Astrocyte (in vitro differentiated cells and primary cell): ENCODE results near the gene DNAH2. TPM values are rescaled to one million over a fixed set of nuclear protein-coding genes. Genes with fewer than 3 reads are reported as not detected.

ENCODE experiments used
- DNase-seq: peaks from one replicate; pipeline ENCODE4 v3.0.0-alpha.2; 2010; ENCODE audit warnings: low read depth
- FAIRE-seq: peaks from 2 replicates; lab custom pipeline; 2011; peaks lifted over from hg19 to GRCh38; lab: Jason Lieb, UNC
- H2AFZ ChIP-seq: 2 replicates; pipeline ENCODE4 v1.6.0; 2012; ENCODE audit warnings: low read depth, low read length, inconsistent platforms
- H3K27ac ChIP-seq: 2 replicates; pipeline ENCODE4 v1.5.1; 2011; ENCODE audit warnings: low read depth, low read length, inconsistent platforms
- H3K27me3 ChIP-seq: 2 replicates; pipeline ENCODE4 v1.6.0; 2011; ENCODE audit warnings: low read length, inconsistent platforms; ENCODE audit not compliant: insufficient read depth
- H3K36me3 ChIP-seq: 2 replicates; pipeline ENCODE4 v1.5.1; 2011; ENCODE audit warnings: low read length, inconsistent platforms; ENCODE audit not compliant: insufficient read depth
- H3K4me1 ChIP-seq: 2 replicates; pipeline ENCODE4 v1.5.1; 2011; ENCODE audit warnings: low read length, inconsistent platforms; ENCODE audit not compliant: insufficient read depth
- H3K4me2 ChIP-seq: 2 replicates; pipeline ENCODE4 v1.6.0; 2012; ENCODE audit warnings: low read length, inconsistent platforms
- H3K4me3 ChIP-seq: 2 replicates; pipeline ENCODE4 v1.5.1; 2011; ENCODE audit warnings: low read depth, mild to moderate bottlenecking, low read length, inconsistent platforms; ENCODE audit not compliant: insufficient read depth
- H3K79me2 ChIP-seq: 2 replicates; pipeline ENCODE4 v1.6.0; 2012; ENCODE audit warnings: mild to moderate bottlenecking, low read length, inconsistent platforms; ENCODE audit not compliant: insufficient read depth
- H3K9ac ChIP-seq: 2 replicates; pipeline ENCODE4 v1.6.0; 2012; ENCODE audit warnings: mild to moderate bottlenecking, low read length, inconsistent platforms
- H3K9me3 ChIP-seq: 2 replicates; pipeline ENCODE4 v1.5.1; 2012; ENCODE audit warnings: low read depth, mild to moderate bottlenecking, low read length, inconsistent platforms; ENCODE audit not compliant: insufficient read depth
- H4K20me1 ChIP-seq: 2 replicates; pipeline ENCODE4 v1.6.0; 2012; ENCODE audit warnings: low read length, inconsistent platforms; ENCODE audit not compliant: insufficient read depth
- H3K27ac Mint-ChIP-seq: one replicate; pipeline ENCODE4 v1.8.0; 2021; ENCODE audit warnings: mild to moderate bottlenecking, mixed read lengths; ENCODE audit not compliant: unreplicated experiment
- H3K27me3 Mint-ChIP-seq: one replicate; pipeline ENCODE4 v1.8.0; 2021; ENCODE audit warnings: low read depth, mixed read lengths; ENCODE audit not compliant: unreplicated experiment
- H3K36me3 Mint-ChIP-seq: one replicate; pipeline ENCODE4 v1.8.0; 2021; ENCODE audit warnings: low read depth, mixed read lengths; ENCODE audit not compliant: unreplicated experiment
- H3K4me1 Mint-ChIP-seq: one replicate; pipeline ENCODE4 v1.8.0; 2021; ENCODE audit warnings: low read depth, mixed read lengths; ENCODE audit not compliant: unreplicated experiment
- H3K4me3 Mint-ChIP-seq: one replicate; pipeline ENCODE4 v1.8.0; 2021; ENCODE audit warnings: mild to moderate bottlenecking, moderate library complexity, mixed read lengths; ENCODE audit not compliant: unreplicated experiment
- H3K9me3 Mint-ChIP-seq: one replicate; pipeline ENCODE4 v1.8.0; 2021; ENCODE audit warnings: mild to moderate bottlenecking, mixed read lengths; ENCODE audit not compliant: unreplicated experiment
- CTCF ChIP-seq: IDR thresholded peaks from 2 replicates; pipeline ENCODE4 v1.5.1; 2011; ENCODE audit warnings: low read depth, mild to moderate bottlenecking, inconsistent platforms, low read length, moderate library complexity; ENCODE audit not compliant: insufficient read depth
- EZH2 ChIP-seq: IDR thresholded peaks from 2 replicates; pipeline ENCODE4 v1.6.1; 2012; ENCODE audit warnings: mild to moderate bottlenecking, low read length, inconsistent platforms; ENCODE audit not compliant: insufficient read depth
- total RNA-seq: library from RNA; stranded (reverse); gene quantifications from 2 replicates; pipeline ENCODE4 v1.2.1, GENCODE V29; 2021

DNAH2 gene
- total RNA-seq, 1 donor from 2014 or later: 0.11 TPM

- Histone ChIP-seq H3K4me3 (peak overlapping the region; percentile 77), H3K9me3 (no peaks in the 10 kb centered on the region), H3K9ac (peak overlapping the region; percentile 94), H4K20me1 (peaks cover 31% of the 10 kb centered on the region), H3K4me2 (peak overlapping the region; percentile 100), H3K36me3 (no peaks in the 10 kb centered on the region), H3K4me1 (peaks cover 58% of the 10 kb centered on the region), H3K27me3 (no peaks in the 10 kb centered on the region), H3K27ac (peak overlapping the region; percentile 9), H3K79me2 (peaks cover 25% of the 10 kb centered on the region), H2AFZ (no peak overlapping the region)
- Mint-ChIP-seq H3K27me3 (peaks cover 7% of the 10 kb centered on the region), H3K4me1 (peaks cover 42% of the 10 kb centered on the region), H3K36me3 (peaks cover 4% of the 10 kb centered on the region), H3K9me3 (no peaks in the 10 kb centered on the region), H3K4me3 (peak overlapping the region; percentile 95), H3K27ac (peak overlapping the region; percentile 89)
- DNase-seq (no peak), FAIRE-seq (no peak)
- TF ChIP-seq EZH2 (no peak), CTCF (no peak)
Measured at GRCh38 chr17:7837408-7838088, 120.0 kb downstream of the DNAH2 start.

- Mint-ChIP-seq H3K4me1 (peaks cover 42% of the 10 kb centered on the region), H3K27me3 (no peaks in the 10 kb centered on the region), H3K36me3 (peaks cover 4% of the 10 kb centered on the region), H3K4me3 (peak overlapping the region; percentile 95), H3K27ac (peak overlapping the region; percentile 100), H3K9me3 (no peaks in the 10 kb centered on the region)
- Histone ChIP-seq H2AFZ (no peak overlapping the region), H3K79me2 (peaks cover 28% of the 10 kb centered on the region), H3K27me3 (no peaks in the 10 kb centered on the region), H3K9me3 (no peaks in the 10 kb centered on the region), H4K20me1 (peaks cover 31% of the 10 kb centered on the region), H3K27ac (peak overlapping the region; percentile 30), H3K4me2 (peak overlapping the region; percentile 100), H3K4me3 (peak overlapping the region; percentile 42), H3K4me1 (peaks cover 61% of the 10 kb centered on the region), H3K36me3 (no peaks in the 10 kb centered on the region), H3K9ac (peak overlapping the region; percentile 73)
- no peak for FAIRE-seq
- DNase-seq: peak; percentile 59
- TF ChIP-seq EZH2 (no peak), CTCF (no peak)
Measured at GRCh38 chr17:7838090-7839075, 120.8 kb downstream of the DNAH2 start.
